Urothelium cell line (cell line): Measurements from ENCODE around the gene IP6K1.
"Not testable (repeated sequence)": the region's sequence is repeated elsewhere in the genome, so short reads cannot be mapped to it uniquely, and the experiment has no call there.

Experiments
- DNase-seq: peaks from one replicate; pipeline ENCODE4 v3.0.0; 2011; ENCODE audit warnings: low spot score, mixed read lengths
- FAIRE-seq: peaks from 2 replicates; lab custom pipeline; 2011; peaks lifted over from hg19 to GRCh38; lab: Jason Lieb, UNC

The IP6K1 gene

DNA sequence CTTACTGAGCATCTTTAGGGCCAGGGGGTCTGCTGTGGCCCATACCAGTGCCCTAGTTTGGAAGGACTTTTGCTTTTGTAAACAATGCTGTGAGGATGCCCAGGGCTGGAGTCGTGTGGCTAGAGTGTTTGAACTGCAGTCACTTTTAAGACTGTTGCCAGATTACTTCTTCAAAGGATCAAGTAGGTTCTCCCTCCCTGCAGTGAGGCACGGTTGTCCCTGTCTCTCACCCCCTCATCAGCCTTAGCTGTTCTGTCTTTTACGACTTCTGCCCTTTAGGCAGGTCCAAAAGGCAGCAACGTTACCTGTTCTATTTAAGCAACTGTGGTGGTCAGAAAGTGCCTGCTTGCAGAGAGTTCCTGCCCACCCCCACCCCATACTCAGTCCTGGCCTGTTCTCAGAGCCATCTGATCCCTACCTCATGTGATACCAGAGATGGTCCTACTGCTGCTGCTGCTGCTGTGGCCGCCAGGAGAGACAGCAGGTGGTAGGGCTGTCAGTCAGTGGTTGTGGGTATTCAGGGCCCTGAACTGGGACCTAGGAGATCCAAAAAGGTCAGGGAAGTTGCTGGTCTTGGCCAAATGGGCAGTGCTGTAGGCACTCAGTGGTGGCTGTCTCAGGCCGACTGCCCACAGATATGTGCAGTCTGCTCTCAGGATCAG, 91.8 kb downstream of the IP6K1 start:
- not testable (repeated sequence) for FAIRE-seq, DNase-seq

DNA sequence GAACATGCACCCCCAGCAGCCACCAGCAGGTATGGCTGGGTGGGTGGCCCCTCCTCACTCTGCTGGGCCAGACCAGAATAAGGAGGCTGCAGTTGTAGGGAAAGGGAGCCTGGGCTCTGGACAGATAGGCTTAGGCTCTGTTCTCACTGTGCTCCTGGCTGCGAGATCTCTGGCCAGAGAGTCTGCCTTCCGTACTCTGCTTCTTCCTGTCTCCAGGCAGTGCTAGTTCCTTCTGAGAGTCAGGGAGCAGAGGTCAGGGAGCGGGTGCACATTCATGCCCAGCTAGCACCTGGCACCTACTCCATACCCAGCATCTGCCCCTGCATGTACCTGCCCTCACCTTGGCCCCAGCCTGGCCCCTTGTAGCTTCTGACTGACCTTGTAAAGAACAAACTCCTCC, 94.9 kb downstream of the IP6K1 start:
- FAIRE-seq, DNase-seq: not testable (repeated sequence)

DNA sequence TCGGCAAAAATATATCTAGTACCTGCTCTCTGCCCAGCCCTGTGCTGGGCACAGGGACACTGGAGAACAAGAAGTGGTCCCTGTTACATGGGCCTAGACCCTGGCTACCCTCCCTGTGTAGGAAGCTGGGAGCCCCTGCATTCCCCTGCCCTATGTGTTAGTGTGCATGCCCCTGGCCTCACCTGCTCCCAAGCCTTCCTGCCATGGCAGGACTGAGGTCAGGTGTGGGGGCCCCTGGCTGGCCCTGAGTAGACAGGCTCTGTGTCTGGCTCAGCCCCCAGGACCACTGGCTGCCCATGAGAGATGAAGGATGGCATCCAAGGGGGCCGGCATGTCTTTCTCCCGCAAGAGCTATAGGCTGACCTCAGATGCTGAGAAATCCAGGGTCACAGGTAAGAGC, 95.5 kb downstream of the IP6K1 start:
- DNase-seq, FAIRE-seq: not testable (repeated sequence)

DNA sequence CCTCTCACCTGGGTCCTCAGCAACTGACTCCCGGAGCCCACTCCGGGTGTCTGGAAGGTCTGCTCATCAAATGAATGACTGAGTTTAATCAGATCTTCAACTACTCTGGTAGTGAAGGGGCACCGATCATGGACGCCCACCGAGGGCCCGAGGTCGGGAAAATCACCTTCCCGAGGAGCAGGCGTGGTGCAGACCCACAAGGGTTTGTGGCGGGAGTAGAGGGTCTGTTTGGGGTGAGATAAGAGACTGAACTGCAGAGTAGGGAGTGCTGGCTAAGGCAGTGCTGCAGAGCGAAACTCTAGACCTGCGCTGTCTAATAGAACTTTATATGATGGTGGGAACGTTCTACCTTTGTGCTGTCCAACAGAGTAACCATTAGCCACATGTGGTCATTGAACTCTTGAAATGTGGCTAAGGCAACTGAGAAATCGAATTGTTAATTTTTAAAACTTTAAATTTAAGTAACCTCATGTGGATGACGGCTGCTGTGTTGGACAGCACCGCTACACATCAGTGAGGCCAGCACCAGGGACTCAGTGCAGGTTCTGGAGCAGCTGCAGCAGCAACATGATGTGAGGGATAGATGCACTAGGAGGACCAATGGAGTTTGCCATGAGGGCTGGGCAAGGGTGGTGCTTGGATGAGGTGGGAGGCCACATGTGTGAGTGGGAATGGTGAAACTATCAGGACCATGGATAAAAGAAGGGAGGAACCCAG, 96.3 kb downstream of the IP6K1 start:
- not testable (repeated sequence) for FAIRE-seq

DNA sequence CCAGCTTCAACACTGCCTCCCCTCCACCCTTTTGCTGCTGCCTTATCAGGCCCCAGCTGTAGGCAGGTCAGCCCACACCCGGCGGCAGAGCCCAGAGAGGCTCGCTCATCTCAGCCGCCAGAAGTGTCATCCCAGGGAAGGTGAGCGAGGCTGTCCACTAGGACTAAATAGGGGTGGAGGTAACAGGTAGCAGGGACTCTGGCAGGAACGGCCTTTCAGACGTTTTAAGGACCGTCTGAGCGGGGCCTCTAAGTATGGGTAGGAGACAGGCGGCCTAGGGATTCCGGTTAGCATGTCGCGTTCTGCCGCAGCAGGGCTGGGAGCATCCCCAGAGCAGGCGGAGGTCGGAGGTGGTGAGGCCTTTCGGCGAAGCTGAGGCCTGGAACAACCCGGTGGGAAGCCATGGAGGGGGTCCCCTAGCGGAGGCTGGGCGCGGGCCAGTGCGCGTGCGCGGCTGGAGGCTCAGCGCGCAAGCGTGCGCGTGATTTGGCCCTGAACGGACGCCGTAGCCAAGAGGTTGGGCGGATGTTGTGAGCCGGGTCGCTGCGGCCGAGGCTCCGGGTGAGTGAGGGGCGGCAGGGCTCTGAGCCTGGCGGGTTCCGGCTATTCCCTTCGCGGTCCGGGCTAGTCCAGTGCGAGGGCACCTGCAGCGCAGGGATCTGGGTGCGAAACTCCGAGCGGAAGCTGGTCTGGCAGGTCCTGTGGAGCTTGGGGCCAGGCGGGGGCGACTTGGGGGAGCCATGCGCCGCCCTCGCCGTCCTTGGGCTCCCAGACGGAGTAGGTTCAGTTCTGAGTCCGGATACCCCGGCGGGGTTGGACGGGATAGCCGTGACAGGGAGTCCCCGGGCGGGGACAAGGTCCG, 97.1 kb downstream of the IP6K1 start, which contains the start of the genes MST1 and RNF123:
Gene MST1, minus strand, starts transcription at position 429 of the 862 bp plus-strand sequence. CDS start 783 bp downstream, outside the sequence.
Gene RNF123, plus strand, starts transcription at position 512 of the 862 bp plus-strand sequence. CDS start 1,609 bp downstream, outside the sequence.
- FAIRE-seq (no peak), DNase-seq (peak; percentile 92)

More for the DNA sequence above, 96.3 kb downstream of the IP6K1 start:
- DNase-seq = peak; percentile 27

DNA sequence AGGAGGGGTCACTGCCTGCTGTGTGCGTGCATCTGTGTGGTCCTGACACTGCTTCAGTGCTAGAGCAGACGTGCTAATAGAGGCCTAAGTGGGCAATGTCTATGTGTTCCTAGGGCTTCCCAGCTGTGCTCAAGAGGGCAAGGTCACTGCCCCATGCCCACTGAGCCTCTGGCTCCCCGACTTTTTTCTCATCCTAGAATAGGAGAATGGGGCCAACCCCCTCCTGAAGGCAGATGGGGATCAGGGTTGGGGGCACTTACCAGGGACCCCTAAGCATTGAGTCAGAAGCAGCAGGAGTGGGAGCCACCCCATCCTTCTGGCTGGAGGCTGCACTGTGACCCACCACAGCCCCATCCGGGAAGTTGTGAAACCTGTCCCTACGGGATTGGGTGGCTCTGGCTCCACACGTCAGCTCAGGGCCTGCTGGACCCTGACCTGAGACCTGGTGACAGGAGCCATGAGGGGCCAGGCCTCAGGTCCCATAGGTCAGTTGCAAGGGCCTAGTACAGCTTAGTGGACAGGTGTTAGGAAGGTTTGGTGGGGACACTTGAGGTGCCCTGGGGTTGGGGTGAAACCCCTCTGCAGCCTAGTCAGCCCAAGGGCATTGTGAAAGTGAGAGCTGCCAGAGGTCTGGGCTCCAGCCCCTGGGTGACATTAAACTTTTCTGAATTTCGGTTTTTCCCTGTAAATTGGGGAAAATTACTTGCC, 97.8 kb downstream of the IP6K1 start:
- DNase-seq, FAIRE-seq: not testable (repeated sequence)

DNA sequence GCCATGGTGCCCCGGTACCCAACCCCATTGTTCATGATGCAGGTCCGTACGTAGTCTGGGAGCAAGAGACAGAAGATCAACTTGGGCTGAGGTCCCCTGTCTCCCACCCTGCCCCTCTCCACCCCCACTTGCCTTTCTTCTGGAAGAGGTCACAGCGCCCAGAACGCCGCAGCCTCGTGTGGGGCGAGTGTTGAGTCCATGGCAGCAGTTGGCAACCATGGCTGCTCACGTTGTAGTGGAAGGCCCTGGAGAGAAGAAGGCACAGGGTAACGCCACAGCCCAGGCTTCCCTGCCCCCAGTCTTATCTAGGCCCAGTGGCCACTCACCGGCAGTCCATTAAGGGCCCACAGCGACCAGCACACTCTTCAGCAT, 98.9 kb downstream of the IP6K1 start:
- DNase-seq = not testable (repeated sequence)

DNA sequence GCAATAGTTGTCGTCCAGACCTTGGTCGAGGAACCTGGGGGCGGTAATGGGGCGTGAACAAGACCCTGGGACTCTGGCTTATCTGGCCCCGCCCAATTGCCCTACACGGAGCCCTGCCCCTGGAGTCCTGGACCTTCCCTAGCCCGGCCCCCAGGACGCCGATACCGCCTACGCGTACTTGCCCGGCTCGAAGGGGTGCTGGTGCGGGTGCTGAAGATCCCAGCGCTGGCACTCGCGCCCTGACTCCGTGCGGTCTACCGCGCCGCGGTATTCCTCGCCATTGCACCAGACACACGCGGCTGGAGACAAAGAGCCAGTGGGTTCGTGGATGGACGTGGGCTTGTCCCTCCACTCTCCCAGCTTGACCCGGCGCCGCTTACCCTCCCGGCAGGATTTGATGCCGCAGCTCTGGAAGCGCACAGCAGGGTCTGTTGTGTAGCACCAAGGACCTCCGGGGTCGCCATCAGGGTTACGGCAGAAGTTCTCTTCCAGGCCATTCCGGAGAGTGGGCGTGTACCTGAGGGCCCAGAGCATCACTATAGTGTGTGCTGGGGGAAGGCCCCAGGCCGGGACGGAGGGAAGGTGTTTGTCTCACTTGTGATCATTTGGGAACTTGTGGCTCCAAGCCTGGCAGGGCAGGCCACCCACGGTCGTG, 99.4 kb downstream of the IP6K1 start:
- not testable (repeated sequence) for DNase-seq, FAIRE-seq

More for the DNA sequence above, 98.9 kb downstream of the IP6K1 start:
- not testable (repeated sequence) for FAIRE-seq

DNA sequence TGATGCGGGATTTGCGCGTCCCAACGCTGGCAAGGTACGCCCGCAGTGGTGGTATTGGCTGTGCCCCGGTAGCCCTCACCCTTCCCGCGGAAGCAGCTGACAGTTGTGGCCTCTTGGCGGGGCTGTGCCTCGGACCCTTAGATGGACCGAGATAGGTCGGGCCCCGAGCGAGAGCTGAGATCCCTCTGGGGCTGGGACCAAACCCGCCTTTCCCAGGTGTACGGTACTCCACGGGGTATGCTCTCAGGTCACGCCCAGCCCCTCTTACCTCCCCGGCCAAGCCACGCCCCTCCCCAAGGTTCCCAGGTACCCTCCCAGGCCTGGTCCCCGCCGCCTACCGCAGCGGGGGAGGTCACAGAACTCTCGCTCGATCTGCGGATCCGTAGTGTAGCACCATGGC, 100.0 kb downstream of the IP6K1 start:
- DNase-seq, FAIRE-seq: not testable (repeated sequence)

DNA sequence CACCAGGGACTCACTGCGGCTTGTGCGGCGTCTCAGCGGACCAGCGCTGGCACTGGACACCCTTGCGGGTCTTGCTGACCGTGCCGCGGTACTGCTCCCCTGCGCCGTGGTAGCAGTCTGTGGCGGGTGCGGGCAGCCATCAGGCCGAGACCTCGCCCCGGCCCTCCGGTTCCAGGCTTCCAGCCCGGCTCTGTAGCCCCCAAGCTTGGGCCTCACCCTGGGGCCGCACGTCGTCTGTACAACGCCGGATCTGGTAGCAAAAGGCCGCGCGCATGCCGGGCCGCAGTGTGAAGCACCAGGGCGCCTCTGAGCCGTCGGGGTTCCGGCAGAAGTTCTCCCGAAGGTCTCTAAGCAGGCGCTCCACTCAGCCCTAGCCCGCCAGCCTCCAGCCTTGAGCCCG, 100.5 kb downstream of the IP6K1 start:
- FAIRE-seq, DNase-seq: not testable (repeated sequence)

DNA sequence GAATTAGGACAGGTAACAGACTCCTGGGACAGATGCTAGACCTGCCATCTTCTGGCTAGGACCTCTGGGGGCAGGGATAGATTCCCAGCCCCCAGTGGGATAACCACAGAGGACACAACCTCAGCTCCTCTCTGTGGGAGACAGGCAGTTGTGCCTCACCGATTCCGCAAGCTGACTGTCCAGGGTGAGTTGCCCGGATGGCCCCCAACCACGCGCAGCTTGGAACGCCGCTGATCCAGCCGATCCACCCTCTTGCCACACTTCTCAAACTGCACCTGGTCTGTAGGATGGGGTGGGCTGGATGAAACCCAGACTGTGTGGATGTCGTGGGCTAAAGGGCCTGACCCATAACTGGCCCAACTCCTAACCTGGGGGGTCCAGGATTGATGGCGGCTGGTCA, 101.2 kb downstream of the IP6K1 start:
- not testable (repeated sequence) for FAIRE-seq

DNA sequence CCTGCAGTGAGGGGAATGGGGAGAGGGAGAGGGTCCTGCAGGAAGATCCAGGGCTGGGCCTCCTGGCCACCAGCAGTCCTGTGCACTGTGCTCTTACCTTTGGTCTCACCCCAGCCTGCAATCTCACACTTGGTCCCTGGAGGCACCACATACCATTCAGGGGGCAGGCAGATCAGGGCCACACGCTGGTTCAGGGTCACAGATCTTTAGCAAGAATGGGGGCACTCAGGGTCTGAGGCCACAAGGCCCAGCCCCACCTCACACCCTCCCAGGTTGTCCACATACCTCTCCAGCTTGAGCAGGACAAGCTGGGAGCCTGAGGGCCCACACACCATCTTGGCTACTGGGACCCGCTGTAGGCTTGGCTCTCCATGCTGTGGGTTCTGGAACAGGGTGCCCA, 101.9 kb downstream of the IP6K1 start:
- not testable (repeated sequence) for DNase-seq, FAIRE-seq

More for the DNA sequence above, 101.2 kb downstream of the IP6K1 start:
- DNase-seq = not testable (repeated sequence)

DNA sequence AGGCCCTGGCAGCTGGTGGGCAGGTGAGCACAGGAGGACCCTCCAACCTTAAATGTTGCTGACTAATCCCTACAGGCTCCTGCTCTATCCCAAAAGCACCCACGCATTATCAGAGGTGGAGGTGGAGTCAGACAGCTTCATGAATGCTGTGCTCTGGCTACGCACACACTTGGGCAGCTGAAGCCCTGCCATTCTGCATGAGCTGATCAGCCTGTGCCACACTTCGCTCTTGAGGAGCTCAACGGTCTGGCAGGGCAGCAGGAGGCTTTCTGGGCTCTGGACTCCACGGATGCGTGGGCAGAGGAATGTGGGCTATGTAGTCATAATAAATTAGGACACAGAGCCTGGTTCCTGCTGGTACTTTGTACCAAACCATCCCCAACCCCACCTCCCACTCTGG, 103.2 kb downstream of the IP6K1 start:
- FAIRE-seq (no peak), DNase-seq (no peak)

DNA sequence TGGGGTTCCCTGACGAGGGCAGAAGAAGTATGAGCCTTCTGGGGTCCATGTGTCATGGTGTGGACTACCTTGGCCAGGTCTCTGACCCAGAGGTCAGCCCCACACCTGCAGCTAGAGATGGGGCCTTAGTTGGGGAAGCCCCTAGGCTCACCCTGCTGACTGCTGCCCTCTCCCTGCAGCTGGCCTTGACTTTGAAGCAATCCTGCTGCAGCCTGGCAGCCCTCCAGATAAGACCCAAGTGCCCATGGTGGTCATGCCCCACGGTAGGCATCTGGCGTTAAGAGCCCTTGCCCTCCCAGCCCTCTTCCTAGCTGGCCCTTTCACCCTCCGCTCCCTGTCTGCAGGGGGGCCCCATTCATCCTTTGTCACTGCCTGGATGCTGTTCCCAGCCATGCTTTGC, 104.8 kb downstream of the IP6K1 start:
- DNase-seq (no peak), FAIRE-seq (no peak)

DNA sequence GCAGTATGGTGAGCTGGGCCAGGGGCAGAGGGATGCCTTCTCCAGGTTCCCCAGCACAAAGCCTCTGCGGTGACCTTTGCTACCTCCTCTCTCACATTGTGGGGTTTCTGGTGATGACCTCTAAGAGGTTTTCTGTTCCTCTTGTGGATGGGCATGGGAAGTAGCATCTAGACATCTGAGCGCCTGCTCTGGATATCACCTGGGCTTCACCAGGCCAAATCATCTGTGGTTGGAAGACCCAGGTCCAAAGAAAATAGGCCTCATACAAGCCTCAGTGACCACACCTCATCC, 105.2 kb downstream of the IP6K1 start:
- FAIRE-seq (no peak), DNase-seq (no peak)

DNA sequence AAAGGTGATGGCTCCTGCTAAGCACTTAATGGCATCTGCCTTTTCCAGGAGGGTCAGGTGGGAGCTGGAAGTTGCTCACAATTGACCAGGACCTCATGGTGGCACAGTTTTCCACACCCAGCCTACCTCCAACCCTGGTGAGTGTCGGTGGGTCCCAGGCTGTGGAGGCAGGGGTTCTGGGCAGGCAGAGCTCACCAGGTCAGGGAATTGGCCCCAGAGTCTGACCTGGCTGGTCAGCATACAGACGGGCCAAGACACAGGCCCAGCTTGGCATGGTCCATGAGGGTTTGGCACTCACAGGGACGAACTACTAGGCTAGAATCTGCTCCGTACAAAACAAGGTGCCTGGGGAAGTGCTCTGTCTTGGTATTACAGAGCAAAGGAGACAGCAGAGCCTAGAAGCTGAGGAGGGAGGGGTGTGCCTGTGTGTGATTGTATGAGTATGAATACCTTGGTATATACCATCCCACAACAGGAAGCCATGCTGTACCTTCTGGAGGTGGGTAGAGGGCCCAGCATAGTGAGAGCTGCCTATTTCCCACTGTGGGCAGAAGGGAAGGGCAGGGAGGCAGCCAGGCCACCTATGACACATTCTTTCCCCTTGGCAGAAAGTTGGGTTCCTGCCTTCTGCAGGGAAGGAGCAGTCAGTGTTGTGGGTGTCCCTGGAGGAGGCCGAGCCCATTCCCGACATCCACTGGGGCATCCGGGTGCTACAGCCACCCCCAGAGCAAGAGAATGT, 105.7 kb downstream of the IP6K1 start:
- DNase-seq (no peak), FAIRE-seq (no peak)

DNA sequence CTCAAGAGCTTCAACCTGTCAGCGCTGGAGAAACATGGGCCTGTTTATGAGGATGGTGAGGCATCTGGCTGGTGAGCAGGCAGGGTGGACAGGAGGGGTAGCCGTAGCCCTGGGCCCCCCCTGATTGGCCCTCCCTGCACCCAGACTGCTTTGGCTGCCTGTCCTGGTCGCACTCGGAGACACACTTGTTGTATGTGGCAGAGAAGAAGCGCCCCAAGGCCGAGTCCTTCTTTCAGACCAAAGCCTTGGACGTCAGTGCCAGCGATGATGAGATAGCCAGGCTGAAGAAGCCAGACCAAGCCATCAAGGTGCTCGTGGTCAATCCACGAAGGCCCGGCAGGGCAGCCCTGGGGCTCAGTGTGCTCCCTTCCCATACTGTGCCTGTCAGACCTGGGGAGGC, 110.4 kb downstream of the IP6K1 start:
- no peak for DNase-seq
- FAIRE-seq = no peak

DNA sequence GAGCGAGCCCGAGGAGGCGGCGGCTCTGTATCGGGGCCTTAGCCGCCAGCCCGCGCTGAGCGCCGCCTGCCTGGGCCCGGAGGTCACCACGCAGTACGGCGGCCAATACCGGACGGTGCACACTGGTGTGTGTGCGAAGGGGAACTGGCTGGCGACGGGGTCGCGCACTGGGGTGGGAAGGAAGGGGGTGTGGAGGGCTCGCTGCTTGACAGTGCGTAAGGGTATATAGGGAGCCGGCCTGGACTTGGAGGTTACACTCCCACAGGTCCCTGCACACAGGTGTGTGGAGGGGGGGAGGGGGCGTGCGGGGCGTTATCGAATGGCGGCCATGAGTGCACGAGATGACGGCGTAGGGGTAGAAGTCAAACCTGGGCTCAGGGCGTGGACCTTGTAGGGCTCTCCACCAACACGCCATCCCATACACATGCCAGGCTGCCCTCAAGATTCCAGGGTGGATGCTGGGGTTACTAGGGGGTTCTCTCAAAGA, 111.8 kb downstream of the IP6K1 start:
- DNase-seq (no peak), FAIRE-seq (peak; percentile 68)
